NCI-H82 treated with DMSO at 0.1 percent for 48 hours (cell line): ENCODE measurements around the gene CA9.
"Not testable (repeated sequence)": the region's sequence is repeated elsewhere in the genome, so short reads cannot be mapped to it uniquely, and the experiment has no call there.

Experiments used
- DNase-seq: peaks from one replicate; lab custom pipeline; 2025; ENCODE audit not compliant: unreplicated experiment; lab: John Stamatoyannopoulos, UW

CA9 gene

DNA sequence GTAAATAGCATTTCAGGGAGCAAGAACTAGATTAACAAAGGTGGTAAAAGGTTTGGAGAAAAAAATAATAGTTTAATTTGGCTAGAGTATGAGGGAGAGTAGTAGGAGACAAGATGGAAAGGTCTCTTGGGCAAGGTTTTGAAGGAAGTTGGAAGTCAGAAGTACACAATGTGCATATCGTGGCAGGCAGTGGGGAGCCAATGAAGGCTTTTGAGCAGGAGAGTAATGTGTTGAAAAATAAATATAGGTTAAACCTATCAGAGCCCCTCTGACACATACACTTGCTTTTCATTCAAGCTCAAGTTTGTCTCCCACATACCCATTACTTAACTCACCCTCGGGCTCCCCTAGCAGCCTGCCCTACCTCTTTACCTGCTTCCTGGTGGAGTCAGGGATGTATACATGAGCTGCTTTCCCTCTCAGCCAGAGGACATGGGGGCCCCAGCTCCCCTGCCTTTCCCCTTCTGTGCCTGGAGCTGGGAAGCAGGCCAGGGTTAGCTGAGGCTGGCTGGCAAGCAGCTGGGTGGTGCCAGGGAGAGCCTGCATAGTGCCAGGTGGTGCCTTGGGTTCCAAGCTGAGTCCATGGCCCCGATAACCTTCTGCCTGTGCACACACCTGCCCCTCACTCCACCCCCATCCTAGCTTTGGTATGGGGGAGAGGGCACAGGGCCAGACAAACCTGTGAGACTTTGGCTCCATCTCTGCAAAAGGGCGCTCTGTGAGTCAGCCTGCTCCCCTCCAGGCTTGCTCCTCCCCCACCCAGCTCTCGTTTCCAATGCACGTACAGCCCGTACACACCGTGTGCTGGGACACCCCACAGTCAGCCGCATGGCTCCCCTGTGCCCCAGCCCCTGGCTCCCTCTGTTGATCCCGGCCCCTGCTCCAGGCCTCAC lies at the start of gene CA9:
CA9 (plus strand) TSS at position 797 of the 893 bp plus-strand sequence; CDS start at position 829, 32 bp downstream.
- DNase-seq, result no peak

DNA sequence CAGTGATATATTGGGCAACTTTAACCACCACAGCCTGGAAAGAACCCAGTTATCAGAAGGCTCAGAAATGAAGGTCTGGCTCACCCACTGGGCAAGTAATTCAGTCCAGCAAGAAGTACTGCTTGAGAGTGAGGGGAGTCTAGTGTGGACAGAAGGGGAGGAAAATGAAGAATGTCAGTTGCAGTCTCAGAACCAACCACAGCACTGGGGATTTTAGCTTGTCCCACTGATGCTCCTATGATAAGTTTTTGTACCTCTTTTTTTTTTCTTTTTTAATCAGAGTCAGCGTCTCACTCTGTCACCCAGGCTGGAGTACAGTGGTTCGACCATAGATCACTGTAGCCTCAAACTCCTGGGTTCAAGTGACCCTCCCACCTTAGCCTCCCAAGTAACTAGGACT lies 46.2 kb upstream of the CA9 start:
- no peak for DNase-seq

DNA sequence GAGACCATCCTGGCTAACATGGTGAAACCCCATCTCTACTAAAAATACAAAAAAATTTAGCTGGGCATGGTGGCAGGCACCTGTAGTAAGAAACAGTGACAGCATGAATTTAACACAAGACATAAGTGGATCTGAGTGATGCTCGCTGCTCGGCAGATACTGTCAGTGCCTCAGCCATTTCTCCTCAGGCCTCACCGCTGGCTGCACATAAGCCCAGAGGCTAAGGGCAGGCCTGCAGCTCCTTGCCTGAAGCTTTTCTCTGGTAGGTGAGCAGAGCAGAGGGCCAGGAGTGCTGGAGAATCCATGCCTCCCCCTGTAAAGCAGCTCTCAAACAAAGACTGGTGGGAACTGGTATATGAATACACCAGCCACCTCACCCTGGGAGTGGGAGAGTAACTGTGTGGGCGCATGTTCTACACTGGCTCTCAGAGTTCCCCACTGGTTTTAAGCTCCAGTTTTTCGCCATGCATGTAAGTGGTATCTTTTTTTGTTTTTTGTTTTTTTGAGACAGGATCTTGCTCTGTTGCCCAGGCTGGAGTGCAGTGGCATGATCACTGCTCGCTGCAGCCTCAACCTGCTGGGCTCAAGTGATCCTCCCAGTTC lies 45.2 kb upstream of the CA9 start:
- no peak for DNase-seq

DNA sequence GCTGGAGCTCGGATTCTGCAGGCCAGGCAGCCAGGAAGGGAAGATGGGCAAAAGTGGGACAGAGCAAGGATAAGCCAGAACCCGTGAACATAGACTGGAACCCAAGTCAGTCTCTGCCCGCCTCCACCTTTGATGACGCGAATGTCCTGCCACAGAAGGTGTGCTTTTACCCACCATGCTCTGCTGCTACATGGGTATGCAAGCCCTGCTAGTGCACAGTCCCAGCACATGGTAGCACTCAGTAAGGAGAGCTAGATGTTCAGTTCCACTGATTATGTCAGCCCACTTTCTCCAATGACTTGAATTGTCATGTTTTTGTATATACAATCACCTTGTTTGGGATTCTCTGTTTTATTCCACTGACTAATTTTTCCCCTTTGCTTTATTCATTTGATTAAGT lies 44.1 kb upstream of the CA9 start:
- no peak for DNase-seq

DNA sequence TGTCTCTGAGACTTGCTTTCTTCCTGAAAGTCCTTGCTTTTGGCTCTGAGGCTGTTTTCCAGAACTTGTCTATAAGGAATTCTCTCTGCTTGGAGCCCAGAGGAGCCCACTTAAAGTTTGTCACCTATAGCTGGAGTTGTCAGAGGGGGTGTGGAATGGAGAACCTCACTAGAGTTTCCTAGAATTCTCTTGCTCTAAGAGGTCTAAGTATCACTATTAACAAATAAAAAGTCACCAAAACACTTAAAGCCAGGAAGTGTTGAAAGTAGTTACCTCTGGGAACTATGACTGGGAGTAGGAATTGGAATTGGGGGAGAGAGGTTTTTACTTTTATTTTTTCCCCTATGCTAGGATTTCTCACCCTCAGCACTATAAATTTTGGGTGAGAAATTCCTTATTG lies 38.0 kb upstream of the CA9 start:
- DNase-seq, result no peak

DNA sequence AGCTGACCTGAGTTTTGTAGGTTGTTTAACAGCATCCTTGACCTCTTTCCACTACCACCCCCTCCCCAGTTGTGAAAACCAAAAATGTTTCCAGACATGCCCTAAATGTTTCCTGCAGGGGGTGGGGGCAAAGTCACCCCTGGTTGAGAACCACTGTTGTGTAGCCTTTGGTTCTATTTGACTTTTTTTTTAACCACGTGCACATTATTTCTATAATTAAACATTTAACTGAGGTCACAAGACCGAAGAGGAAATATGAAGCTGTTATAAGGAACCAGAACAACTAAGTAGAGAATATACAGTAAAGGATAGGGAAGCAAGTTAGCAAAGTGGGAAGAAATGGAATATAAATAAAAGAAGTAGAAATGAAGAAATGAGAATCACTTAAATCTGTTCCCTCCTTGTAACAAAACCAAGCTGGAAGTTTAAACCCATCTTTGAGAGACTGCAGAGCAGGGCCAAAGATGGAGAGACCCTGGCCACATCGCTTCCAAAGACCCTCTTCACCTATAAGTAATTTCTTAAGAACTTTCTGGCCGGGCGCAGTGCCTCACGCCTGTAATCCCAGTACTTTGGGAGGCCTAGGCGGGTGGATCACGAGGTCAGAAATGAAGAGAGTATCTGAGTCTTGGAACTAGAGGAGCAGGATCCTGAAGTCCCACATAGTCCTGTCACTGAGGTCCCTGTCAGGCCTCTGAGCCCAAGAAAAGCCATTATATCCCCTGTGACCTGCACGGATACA lies 37.4 kb upstream of the CA9 start:
- DNase-seq, result no peak

DNA sequence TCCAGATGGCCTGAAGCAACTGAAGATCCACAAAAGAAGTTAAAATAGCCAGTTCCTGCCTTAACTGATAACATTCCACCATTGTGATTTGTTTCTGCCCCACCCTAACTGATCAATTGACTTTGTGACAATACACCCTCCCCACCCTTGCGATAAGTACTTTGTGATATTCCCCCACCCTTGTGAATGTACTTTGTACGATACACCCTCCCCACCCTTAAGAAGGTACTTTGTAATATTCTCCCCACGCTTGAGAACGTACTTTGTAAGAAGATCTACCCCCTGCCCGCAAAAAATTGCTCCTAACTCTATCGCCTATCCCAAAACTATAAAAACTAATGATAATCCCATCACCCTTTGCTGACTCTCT lies 36.9 kb upstream of the CA9 start:
- not testable (repeated sequence) for DNase-seq

DNA sequence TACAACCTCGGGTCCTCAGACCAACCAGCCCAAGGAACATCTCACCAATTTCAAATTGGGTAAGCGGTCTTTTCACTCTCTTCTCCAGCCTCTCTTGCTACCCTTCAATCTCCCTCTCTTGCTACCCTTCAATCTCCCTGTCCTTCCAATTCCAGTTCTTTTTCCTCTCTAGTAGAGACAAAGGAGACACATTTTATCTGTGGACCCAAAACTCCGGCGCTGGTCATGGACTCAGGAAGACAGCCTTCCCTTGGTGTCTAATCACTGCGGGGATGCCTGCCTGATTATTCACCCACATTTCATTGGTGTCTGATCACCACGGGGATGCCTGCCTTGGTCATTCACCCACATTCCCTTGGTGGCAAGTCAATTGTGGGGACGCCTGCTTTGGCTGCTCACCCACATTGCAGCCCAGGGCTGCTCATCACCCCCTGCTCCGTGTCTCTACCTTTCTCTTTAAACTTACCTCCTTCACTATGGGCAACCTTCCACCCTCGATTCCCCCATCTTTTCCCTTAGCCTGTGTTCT lies 36.2 kb upstream of the CA9 start:
- DNase-seq, result not testable (repeated sequence)

DNA sequence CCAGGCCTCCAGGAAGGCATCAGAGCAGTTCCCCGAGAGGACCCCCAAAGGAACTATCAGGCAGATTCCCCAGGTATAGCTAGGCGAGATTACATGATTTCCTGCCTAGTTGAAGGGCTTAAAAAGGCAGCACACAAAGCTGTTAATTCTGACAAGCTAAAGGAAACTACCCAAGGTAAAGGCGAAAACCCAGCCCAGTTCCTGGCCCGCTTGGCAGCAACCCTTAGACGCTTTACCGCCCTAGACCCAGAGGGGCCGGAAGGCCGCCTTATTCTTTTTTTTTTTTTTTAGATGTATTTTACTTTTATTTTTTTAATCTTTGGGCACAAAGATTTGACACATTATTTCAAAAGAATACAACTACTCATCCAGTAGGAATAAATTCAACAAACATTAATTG lies 35.0 kb upstream of the CA9 start:
- DNase-seq, result not testable (repeated sequence)

DNA sequence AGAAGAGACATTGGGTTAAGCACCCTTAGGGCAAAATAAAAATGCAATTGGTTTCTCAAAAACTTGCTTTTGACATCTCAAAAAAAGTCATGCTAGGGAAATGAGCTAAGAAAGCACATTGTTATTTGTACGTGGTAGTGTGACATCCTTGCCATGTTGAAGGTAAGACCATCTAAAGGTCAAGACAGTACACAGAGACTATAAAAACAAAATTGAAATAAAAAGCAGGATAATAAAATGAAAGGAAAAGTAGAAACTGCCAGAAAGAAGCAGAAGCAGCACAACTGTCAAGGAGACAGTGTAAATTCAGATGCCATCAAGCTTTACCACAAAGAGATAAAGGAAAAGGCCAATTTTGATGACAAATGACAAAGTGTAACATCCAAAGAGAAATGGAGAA lies 34.5 kb upstream of the CA9 start:
- not testable (repeated sequence) for DNase-seq

DNA sequence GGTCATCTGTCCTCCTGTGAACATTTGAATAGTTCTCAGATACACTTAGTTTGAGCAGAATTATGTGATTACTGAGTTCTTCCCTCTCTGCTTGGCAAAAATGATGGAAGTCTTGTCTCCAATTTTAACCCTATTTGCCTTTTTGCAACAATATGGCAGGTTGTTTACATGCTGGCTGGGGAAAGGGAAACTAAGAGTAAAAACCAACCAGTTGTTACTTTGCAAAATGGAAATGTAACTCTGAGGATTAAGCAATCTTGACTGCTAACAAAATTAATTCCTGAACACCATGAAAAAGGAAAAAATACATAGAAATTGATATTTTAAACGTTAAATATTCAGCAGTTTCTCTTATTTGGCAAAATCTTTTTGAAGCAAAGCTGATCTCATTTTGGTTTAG lies 34.1 kb upstream of the CA9 start:
- DNase-seq, result no peak

DNA sequence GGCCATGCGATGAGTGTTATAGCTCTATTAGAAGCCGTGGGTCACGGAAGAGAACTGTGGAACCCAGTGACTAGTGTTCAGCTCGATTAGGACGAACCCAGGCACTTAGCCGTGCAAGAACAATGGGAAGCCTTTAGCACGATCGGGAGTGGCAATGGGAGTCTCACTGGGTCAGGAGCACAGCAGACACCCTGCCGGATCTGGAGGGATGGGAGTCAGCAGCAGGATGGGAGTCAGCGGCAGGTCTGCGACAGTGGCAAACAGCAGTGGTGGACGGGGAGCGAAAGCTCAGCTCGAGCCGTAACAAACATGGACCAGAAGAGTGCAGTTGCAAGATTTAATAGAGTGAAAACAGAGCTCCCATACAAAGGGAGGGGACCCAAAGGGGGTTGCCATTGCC lies 33.3 kb upstream of the CA9 start:
- DNase-seq, result not testable (repeated sequence)

DNA sequence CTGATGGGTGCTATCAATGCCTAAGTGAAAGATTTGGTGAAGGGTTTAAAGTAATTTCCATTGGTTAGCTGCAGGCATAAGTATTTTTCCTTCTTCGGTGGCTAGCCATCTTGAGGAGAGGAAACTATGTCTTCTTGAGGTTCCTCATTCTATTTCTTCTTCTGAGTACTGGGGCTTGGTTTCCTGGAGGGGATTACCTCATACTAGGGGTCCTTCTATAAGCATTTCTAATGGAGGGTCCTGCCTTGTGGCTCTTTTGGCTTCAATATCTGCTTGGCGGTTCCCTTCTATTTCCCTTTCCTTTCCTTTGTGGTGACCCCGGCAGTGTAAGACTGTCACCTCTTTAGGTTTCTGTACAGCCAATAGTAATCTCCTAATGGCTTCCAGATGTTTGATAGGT lies 32.2 kb upstream of the CA9 start:
- not testable (repeated sequence) for DNase-seq

DNA sequence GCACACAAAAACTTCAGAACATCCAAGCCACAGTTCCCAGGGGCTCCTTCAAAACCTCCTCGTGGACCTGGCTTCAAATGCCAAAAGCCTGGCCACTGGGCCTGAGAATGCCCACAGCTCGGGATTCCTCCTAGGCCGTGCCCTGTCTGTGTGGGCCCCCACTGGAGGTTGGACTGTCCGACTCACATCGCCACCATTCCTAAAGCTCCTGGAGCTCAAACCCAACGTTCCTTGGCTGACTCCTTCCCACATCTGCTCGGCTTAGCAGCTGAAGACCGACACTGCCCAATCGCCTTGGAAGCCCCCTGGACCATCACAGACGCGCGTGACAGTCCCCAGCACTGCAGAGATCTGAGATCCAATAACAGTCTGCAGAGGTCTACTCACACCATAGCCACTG lies 30.7 kb upstream of the CA9 start:
- no peak for DNase-seq

DNA sequence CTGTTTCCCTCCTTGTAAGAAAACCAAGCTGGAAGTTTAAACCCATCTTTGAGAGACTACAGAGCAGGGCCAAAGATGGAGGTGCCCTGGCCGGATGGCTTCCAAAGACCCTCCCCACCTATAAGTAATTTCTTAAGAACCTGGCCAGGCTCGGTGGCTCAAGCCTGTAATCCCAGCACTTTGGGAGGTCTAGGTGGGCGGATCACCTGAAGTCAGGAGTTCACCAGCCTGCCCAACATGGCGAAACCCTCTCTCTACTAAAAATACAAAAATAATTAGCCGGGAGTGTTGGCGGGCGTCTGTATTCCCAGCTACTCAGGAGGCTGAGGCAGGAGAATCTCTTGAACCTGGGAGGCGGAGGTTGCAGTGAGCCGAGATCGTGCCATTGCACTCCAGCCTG lies 28.0 kb upstream of the CA9 start:
- not testable (repeated sequence) for DNase-seq

DNA sequence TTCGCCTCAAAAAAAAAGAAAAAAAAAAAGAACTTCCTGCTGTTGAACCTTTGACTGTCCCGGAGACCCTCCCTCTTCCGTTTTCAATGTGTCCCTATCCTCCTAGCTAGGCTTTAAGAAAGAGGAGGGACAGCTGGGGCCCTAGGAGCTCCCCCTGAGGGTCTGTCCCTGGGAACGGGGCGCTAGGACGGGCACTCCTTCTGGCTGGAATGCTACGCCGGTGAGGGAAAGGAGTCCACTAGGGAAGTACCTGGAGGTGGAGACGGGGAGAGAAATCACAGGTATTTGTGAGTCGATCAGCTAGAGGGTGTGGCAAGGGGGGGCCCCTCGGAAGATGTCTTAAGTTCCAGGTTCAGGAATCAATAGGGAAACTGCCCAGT lies 27.6 kb upstream of the CA9 start:
- no peak for DNase-seq

DNA sequence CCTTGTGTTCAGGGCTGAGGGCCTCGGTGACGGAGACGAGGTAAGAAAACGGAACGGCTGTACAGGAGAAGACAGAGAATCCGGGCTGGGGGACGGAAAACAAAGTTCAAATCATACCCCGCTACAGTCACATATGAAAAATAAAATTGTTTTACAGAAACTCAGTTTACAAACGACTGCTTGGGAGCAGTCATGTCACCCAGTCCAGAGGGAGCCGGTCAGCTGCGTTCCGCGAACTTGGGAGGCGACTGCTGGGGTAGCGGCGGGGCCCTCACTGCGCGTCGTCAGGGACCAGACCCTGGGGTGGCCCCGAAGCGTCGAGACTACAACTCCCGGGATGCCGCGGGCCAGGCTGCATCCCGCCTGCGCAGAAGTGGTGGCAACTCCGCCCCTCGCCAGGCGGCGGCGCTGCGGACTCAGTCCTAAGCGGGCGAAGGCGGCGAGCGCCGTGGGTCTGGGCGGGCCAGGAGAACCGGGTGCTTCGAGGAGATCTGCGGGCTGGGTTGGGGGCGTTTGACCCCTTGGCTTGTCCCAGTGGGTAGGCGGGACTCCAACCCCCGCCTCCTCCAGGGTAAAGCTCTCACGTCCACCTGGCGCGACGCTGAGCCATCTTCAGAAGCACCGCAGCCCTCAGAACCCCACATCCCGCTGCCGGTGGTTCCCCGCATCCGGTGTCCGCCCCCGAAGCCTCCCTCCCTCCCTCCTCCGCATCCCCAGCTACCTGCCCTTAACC lies 27.0 kb upstream of the CA9 start:
- DNase-seq, result peak; percentile 44

DNA sequence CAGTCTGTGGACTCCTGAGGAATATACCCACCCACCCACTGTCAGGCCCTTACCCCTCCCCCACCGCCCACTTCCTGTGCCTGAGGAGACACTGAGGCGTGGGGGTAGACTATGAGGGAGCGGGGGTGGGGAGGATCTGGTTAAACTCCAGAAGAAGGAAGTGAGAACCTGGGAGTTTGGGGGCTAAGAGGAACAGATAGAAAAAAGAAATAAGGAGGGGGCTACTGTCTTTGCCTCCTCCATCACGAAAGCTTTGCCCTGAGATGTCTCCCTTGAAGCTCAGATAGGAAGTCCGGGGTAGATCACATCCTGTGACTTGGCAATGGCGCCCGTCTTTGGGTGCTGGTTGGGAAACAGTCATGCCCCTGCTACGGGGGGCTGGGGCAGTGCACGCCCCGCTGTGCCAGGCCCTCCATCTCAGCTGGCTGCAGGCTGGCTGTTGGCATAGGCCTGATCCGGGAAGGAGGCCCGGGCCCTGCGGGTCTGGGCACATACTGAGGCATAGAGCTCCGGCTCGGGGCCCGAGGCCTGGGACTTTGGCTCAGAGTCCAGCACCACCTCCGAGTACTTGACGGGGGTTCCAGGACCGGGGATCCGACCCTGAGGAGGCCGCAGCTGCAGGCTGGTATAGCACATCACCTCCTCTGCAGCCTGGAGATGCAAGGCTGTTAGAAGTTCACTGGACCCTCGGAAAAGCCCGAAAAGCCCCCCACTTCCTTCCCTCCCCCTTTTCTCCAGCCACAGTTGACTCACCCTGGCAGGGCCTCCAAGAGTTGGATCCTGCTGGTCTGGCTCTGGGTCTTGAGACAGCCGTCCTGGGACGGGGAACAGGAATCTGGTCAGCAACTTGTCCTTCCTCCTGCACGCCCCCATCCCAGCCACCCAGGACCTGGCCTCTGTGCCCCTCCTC lies 24.0 kb upstream of the CA9 start:
- no peak for DNase-seq

DNA sequence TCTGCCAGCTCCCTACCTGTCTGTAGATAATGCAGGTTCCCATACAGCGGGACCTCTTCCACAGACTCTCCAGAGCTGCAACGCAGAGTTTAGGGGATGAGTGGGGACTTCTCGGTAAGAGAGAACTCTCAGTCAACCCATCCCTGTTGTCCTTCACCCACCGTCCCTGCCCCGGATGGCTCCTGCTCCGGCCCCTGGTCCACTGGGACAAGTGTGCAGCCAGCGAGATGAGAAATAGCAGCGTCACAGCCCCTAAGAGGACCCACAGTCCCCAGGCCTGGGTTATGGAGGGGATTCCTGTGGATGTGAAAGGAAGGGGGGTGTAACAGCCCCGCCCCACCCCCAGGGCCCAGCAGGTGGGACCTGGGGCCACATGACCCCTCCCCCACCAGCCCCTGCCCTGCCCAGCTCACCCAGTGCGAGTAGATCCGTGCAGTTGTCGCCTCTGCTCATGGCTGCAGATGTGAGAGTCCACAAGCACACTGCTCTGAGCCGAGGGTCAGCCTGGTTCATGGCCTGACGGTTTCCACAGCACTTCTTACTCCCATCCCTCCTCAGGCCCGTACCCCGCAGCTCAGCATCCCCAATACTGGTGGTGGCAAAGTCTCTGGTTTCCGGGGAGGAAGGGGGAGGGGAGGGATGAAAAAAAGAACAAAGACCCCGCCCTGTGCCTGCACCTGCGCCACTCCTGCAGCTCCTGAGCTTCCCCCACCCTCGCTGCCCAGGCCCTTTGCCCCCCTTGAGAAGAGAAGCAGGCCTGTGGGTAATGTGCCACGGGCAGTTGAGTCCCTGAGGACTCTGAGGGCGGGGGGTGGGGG lies 23.2 kb upstream of the CA9 start, which contains the start of gene SIT1:
SIT1 (minus strand) TSS at position 591 of the 818 bp plus-strand sequence; CDS start at position 513, 78 bp downstream.
- DNase-seq, result no peak
